ENCODE data around the gene SNRNP27. TPM values are rescaled to one million over a fixed set of nuclear protein-coding genes. Genes with fewer than 3 reads are reported as not detected.
"Not testable (repeated sequence)": the region's sequence is repeated elsewhere in the genome, so short reads cannot be mapped to it uniquely, and the experiment has no call there.

The SNRNP27 gene
- total and polyA plus RNA-seq, 2 of the 8 experiments (the other 6 are each of a cell fraction or from before 2014, with no cell fraction given) = 11.1 to 40.5 TPM

GRCh38 chr2:69950671-69951070 is 56.9 kb downstream of the SNRNP27 start:
- H3K23ac ChIP-seq (ENCODE audit: insufficient read length); H2AFZ ChIP-seq (ENCODE audit: low read length); H3K18ac ChIP-seq (ENCODE audit: extremely low read depth, low read length); H4K91ac ChIP-seq (replicated peaks; ENCODE audit: insufficient read length, low read length); H3K27me3 ChIP-seq (replicated peaks in 1 of 4; ENCODE audit: control insufficient read depth in 3 of 4, extremely low read depth in 1 of 4, insufficient read depth in 3 of 4, low read length in 3 of 4); H2BK5ac ChIP-seq (ENCODE audit: low read depth, low read length); POLR2A ChIA-PET (ENCODE audit: partially characterized antibody); H2BK120ac ChIP-seq (replicated peaks; ENCODE audit: low read depth, low read length); H3K4ac ChIP-seq (replicated peaks; ENCODE audit: insufficient read length, low read depth, low read length); H3K14ac ChIP-seq (ENCODE audit: insufficient read length); H3K27ac ChIP-seq (ENCODE audit: low read depth, low read length); H3K9ac ChIP-seq (replicated peaks in 1 of 4; ENCODE audit: extremely low read depth in 1 of 4, low read depth in 3 of 4, low read length in 3 of 4); H4K5ac ChIP-seq (ENCODE audit: insufficient read length, low read depth, low read length); H2BK15ac ChIP-seq (ENCODE audit: low read length); H3K36me3 ChIP-seq (ENCODE audit: control insufficient read depth in 2 of 4, insufficient read depth in 4 of 4, low read length in 3 of 4); H2BK20ac ChIP-seq (ENCODE audit: low read length); FAIRE-seq; H2BK12ac ChIP-seq (ENCODE audit: low read depth, low read length); H3K79me2 ChIP-seq (ENCODE audit: control insufficient read depth in 1 of 2, insufficient read depth in 2 of 2, low read length in 2 of 2); H3K79me1 ChIP-seq (ENCODE audit: low read depth, low read length); H4K20me1 ChIP-seq (replicated peaks in 1 of 2; ENCODE audit: control insufficient read depth in 1 of 2, insufficient read depth in 2 of 2, low read length in 2 of 2); H3K4me1 ChIP-seq (replicated peaks in 1 of 4; ENCODE audit: control insufficient read depth in 3 of 4, insufficient read depth in 4 of 4, low read length in 3 of 4); H3K4me3 ChIP-seq (ENCODE audit: extremely low read depth in 1 of 4, insufficient read depth in 2 of 4, low read depth in 3 of 4, low read length in 4 of 4); CTCF ChIA-PET (ENCODE audit: partially characterized antibody); H3K56ac ChIP-seq (replicated peaks; ENCODE audit: insufficient read length, low read depth, low read length); DNase-seq (ENCODE audit: low read depth in 1 of 2, low spot score in 2 of 2); H3K23me2 ChIP-seq (ENCODE audit: low read depth, low read length); H3K9me3 ChIP-seq (ENCODE audit: insufficient read depth in 2 of 2, low read depth in 1 of 2, low read length in 1 of 2); H4K8ac ChIP-seq (ENCODE audit: extremely low read depth, insufficient read depth, low read length); H2AK5ac ChIP-seq (ENCODE audit: low read depth, low read length); H3K4me2 ChIP-seq (ENCODE audit: insufficient read depth in 1 of 2, low read depth in 2 of 2, low read length in 2 of 2): not testable (repeated sequence)
- 84% methylated on average over 3 of the region's 3 CpGs; no CpG with 5 or more reads in 1 of the 2 experiments for WGBS, 2 experiments (ENCODE audit: extremely low coverage in 1 of 2, insufficient coverage in 1 of 2, insufficient read length in 1 of 2, insufficient replicate concordance in 2 of 2, low coverage in 1 of 2, low lambda C conversion rate in 2 of 2, missing lambda C conversion rate in 1 of 2)

Measured in H1 (cell line).